ENCODE data around the gene ZNF860. TPM values are rescaled to one million over a fixed set of nuclear protein-coding genes. Genes with fewer than 3 reads are reported as not detected.
A peak's percentile ranks its signal among the peaks of the same experiment; 100 is the strongest.

ZNF860 gene
- total and polyA plus RNA-seq, 12 donors: 0.06 to 0.28 (median 0.20) TPM; not detected in 2

DNA sequence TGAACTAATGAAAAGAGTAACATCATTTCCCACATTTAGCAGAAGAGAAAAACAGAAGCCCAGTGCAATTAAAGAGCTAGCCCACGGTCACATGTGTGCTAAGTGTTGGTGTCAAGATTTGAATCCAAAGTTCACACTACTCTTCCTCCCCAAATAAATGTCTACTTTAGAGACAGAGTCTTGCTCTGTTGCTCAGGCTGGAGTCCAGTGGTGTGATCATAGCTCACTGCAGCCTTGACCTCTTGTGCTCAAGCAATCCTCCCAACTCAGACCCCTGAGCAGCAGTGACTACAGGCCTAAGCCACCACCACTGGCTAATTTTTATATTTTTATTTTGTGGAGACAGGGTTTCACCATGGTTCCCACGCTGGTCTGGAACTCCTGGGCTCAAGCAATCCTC is 5.2 kb upstream of the ZNF860 start:
- ATAC-seq: no peak

DNA sequence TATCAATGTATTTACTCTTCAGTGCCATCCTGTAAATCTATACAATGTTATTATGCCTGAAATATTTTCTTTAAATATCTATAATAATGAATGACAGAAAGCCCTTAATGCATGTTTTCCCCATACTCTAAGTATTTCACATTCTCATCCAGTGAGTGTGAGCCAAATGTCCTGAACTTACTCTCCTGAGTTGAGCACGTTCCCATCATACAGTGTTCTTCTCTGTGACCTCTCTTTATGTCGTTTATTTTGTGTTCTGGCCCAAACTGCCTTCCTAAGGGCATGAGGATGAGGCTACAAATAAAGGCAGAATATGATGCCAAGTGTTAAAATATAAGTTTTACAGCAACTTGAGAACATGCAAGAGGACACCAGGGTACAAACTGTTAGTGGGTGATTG is 3.8 kb upstream of the ZNF860 start:
- TF ChIP-seq, protein P1, sequence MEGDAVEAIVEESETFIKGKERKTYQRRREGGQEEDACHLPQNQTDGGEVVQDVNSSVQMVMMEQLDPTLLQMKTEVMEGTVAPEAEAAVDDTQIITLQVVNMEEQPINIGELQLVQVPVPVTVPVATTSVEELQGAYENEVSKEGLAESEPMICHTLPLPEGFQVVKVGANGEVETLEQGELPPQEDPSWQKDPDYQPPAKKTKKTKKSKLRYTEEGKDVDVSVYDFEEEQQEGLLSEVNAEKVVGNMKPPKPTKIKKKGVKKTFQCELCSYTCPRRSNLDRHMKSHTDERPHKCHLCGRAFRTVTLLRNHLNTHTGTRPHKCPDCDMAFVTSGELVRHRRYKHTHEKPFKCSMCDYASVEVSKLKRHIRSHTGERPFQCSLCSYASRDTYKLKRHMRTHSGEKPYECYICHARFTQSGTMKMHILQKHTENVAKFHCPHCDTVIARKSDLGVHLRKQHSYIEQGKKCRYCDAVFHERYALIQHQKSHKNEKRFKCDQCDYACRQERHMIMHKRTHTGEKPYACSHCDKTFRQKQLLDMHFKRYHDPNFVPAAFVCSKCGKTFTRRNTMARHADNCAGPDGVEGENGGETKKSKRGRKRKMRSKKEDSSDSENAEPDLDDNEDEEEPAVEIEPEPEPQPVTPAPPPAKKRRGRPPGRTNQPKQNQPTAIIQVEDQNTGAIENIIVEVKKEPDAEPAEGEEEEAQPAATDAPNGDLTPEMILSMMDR (IDR thresholded peaks at IDR 0.05): no peak
- Histone ChIP-seq H3K36me3 (no peaks in the 10 kb centered on the region), H3K27me3 (peaks cover 0 to 44% (median 0%) of the 10 kb centered on the region in 7 donors), H3K4me3 (no peak overlapping the region), H3K9me3 (no peaks in the 10 kb centered on the region), H3K4me1 (peaks cover 6 to 37% (median 23%) of the 10 kb centered on the region in 9 donors), H3K27ac (no peak overlapping the region)
- intact Hi-C loops (cut with DNase I): no loop called here
- 81 to 84% methylated on average over 2 of the region's 2 CpGs for WGBS, 2 donors
- DNase-seq: no peak
- no peak for ATAC-seq

More for the DNA sequence above, 5.2 kb upstream of the ZNF860 start:
- 85 to 90% methylated on average over 2 of the region's 2 CpGs for WGBS, 2 donors
- no peaks in the 10 kb centered on the region for H3K36me3 ChIP-seq
- no peak overlapping the region for H3K4me3 ChIP-seq
- intact Hi-C loops (cut with DNase I): no loop called here
- no peaks in the 10 kb centered on the region for H3K9me3 ChIP-seq
- peaks cover 0 to 31% (median 0%) of the 10 kb centered on the region in 7 donors for H3K27me3 ChIP-seq
- no peak overlapping the region for H3K27ac ChIP-seq
- TF ChIP-seq, protein P1 (IDR thresholded peaks at IDR 0.05): no peak
- no peak for DNase-seq
- peaks cover under 1 to 33% (median 16%) of the 10 kb centered on the region in 9 donors for H3K4me1 ChIP-seq

DNA sequence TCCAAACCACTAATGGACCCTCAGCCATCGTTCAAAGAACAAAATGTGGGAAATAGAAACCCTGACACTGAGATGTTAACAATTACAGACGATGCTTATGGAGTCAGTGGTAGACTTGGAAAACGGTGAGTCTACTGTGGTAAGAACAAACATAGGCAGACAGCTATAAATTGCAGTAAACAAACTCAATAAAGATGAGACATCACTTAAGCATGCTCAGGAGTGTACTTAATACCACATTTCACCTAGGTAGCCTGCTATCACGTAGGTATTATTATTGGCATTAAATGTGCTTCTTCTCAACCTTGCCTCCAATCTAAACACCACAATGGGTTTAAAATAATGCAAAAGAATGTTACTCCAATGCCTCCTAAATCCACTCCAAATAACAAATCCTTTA is 3.0 kb upstream of the ZNF860 start:
- Histone ChIP-seq H3K9me3 (no peaks in the 10 kb centered on the region), H3K27me3 (peaks cover 0 to 45% (median 0%) of the 10 kb centered on the region in 7 donors), H3K4me3 (no peak overlapping the region), H3K27ac (no peak overlapping the region), H3K4me1 (peaks cover 6 to 32% (median 23%) of the 10 kb centered on the region in 9 donors), H3K36me3 (no peaks in the 10 kb centered on the region)
- intact Hi-C loops (cut with DNase I): no loop called here
- WGBS, 2 donors: 93 to 97% methylated on average over 4 of the region's 4 CpGs
- TF ChIP-seq, protein P1 (IDR thresholded peaks at IDR 0.05): no peak
- no peak for ATAC-seq
- no peak for DNase-seq

DNA sequence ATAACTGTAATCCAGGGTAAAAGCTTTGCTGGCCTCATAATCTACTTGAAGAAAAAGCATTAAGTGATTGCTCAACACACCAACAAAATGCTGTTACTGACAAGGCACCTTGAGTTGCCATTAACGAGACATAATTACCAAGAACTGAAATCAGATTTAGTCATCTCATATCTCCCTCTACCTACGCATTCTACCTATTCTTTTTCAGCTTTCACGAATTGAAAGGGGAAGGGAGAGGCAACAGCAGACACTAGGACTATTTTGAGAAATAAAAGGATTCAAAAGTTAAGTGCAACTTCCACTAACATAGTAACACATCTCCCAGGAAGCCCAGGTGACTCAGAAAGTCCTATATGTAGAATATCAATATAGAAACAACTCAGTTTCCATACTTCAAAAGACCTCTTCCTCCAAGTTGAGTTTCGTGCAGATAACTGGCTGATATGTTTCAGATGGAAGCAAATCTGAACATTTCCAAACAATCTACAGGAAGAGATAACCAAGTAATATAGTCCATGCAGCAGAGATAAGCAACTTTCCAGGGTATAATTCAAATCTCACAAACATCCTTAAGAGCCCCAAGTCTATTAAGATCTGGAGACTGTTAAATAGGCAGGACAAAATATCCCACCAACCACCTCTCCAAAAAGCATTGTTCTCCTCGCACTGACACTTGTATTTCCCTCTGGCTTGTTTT is 2.4 kb upstream of the ZNF860 start:
- H3K4me1 ChIP-seq: peaks cover 6 to 32% (median 23%) of the 10 kb centered on the region in 9 donors
- ATAC-seq (no peak), DNase-seq (no peak)
- H3K27me3 ChIP-seq: peaks cover 0 to 45% (median 0%) of the 10 kb centered on the region in 7 donors
- no peak overlapping the region for H3K27ac ChIP-seq
- H3K4me3 ChIP-seq: peak overlapping the region in 2 of 10 donors; percentile 70
- H3K9me3 ChIP-seq: no peaks in the 10 kb centered on the region
- intact Hi-C loops (cut with DNase I): no loop called here
- no peaks in the 10 kb centered on the region for H3K36me3 ChIP-seq
- WGBS, 2 donors: 72 to 87% methylated on average over 5 of the region's 5 CpGs
- TF ChIP-seq, protein P1 (IDR thresholded peaks at IDR 0.05): no peak
